ENCODE measurements around the gene FOXF1.

Gene FOXF1

DNA sequence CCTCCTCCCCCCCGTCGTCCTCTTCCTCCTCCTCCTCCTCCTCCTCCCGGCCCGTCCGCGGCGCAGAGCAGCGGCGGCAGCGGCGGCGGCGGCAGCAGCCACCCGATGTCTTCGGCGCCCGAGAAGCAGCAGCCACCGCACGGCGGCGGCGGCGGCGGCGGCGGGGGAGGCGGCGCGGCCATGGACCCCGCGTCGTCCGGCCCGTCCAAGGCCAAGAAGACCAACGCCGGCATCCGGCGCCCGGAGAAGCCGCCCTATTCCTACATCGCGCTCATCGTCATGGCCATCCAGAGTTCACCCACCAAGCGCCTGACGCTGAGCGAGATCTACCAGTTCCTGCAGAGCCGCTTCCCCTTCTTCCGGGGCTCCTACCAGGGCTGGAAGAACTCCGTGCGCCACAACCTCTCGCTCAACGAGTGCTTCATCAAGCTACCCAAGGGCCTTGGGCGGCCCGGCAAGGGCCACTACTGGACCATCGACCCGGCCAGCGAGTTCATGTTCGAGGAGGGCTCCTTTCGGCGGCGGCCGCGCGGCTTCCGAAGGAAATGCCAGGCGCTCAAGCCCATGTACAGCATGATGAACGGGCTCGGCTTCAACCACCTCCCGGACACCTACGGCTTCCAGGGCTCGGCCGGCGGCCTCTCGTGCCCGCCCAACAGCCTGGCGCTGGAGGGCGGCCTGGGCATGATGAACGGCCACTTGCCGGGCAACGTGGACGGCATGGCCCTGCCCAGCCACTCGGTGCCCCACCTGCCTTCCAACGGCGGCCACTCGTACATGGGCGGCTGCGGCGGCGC, at the start of gene FOXF1:
Gene FOXF1, plus strand, starts transcription at position 63 of the 797 bp plus-strand sequence. Its CDS starts 43 bp downstream, at position 106.
- DNase-seq (ENCODE audit: low spot score), result peak; percentile 77

DNA sequence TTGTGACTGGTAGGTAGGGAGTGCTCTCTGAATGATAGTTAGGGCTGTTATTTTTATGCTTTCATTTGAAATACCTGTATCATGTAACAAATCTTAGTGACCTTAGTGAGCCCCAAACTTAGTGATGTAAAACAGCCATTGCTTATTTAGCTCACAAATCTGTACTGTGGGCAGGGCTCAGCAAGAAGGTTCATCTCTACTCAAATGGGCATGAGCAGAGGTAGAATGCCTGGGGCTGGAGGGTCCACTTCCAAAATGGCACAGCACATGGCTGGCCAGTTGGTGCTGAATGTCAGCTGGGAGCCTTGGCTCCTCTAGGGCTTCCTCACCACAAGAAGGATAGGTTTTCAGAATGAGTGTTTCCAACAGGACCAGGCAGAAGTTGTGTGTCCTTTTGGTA, 49.3 kb upstream of the FOXF1 start:
- no peak for DNase-seq (ENCODE audit: low spot score)

GRCh38 chr16:86462334-86463084, 47.8 kb upstream of the FOXF1 start:
- DNase-seq (ENCODE audit: low spot score), result no peak

- DNase-seq (ENCODE audit: low spot score), result no peak
These were observed 46.3 kb upstream of the FOXF1 start for GRCh38 chr16:86464044-86464443.

- DNase-seq (ENCODE audit: low spot score), result no peak
These were observed 44.9 kb upstream of the FOXF1 start for GRCh38 chr16:86465434-86465833.

DNA sequence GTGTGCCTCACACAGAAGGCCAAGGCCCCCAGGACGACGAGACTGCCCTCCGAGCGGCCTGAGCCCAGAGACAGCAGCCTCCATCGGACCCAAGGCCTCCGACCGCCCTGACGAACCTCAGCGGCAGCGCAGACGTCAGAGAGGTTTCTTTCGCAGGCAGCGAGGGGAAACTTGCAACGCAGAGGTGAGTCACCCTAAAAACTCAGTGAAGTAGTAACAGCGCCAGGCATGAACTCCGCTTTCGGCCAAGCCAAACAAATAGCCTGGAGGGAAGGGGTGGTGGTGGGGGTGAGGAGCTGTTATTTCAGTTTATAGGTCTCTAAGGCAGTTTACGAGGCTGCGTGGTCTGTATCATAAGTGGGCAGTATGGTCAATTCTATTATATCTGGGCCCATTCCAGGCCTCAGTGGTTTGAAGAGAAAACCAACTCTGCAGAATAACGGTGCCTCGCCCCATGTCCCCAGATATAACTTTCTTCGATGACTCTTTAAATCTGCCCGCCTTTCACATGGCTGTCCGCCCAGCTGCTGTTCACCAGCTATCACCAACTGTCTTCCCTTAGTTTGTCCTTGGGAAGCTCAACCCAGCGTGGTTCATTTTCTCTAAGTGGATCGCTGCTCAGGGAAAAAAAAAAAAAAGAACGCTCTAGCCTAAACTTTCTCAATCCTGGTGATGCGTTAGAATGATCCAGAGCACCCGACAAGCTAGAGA, 43.5 kb upstream of the FOXF1 start:
- DNase-seq (ENCODE audit: low spot score), result no peak

DNA sequence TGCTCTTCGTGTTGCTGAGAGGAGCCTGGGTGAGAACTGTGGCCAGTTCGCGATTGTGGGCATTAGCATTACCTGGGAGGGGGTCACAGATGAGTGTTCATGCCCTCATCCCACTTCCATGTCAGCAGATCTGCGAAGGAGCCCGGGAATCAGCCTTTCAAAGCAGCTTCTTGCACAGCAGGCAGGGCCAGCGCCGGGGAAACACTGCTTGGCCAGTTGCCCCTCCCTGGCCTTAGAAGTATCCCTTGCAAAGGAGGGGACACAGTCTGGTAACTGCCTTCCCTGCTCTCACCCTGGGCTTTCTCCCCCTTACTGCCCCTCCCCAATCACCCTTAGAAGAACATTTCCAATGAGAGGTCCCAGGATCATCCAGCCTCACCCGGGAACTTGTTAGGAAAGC, 42.8 kb upstream of the FOXF1 start:
- DNase-seq (ENCODE audit: low spot score), result no peak

GRCh38 chr16:86470964-86471363, 39.4 kb upstream of the FOXF1 start:
- DNase-seq (ENCODE audit: low spot score), result no peak

DNA sequence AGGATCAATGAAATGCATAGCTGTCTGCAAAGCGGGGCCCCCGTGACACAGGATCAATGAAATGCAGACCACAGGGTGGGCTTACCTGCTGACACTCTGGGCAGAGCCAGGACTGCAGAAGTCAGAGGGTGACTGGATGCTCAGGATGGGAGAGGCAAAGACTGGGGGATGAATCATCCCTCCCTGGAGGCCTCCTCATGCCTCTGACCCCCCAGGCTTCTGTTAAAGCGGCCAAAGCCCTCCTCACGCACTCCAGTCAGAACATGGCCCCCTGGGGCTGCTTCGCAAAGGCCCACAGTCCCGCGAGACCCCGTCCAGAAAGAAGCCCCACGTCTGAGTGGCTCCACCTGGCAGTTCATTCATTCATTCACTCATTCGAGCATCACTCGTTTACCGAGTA, 38.4 kb upstream of the FOXF1 start:
- no peak for DNase-seq (ENCODE audit: low spot score)

DNA sequence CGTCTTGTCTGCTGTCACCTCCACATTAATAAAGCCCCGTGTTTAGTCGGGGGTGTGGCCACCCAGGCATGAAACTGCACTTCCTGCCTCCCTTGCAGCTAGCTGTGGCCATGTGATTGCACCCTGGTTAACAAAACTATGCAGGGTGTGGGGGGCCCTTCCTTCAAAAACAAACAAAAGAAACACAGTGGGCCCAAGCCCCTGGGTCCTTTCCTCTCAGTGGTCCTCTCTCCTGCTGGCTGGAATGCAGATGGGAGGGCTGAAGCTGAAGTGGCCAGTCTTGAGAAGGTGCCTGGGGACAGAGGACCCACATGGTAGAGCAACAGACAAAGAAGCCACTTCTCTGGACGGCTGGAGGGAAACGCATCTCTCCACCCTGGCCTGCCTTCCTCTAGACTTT, 38.0 kb upstream of the FOXF1 start:
- no peak for DNase-seq (ENCODE audit: low spot score)

GRCh38 chr16:86476956-86477534, 33.3 kb upstream of the FOXF1 start:
- DNase-seq (ENCODE audit: low spot score), result no peak

DNA sequence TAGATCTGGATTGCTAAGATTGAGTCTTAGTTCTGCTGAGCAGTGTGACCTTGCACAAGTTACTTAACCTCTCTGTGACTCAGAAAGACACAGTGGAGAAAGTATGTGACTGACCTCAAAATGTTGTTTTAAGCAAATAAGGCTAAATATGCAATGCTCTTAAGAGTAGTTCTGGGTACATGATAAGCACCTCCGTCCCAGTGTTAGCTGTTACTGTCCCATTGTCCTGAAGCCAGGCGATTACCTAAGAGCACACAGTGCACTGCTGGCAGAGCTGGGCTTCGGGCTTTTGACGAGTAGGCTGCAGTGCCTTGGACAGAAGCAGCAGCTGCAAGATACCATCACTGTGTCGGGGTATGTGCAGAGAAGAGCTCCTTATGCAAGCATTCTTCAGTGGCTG, 32.7 kb upstream of the FOXF1 start:
- peak; percentile 39 for DNase-seq (ENCODE audit: low spot score)

DNA sequence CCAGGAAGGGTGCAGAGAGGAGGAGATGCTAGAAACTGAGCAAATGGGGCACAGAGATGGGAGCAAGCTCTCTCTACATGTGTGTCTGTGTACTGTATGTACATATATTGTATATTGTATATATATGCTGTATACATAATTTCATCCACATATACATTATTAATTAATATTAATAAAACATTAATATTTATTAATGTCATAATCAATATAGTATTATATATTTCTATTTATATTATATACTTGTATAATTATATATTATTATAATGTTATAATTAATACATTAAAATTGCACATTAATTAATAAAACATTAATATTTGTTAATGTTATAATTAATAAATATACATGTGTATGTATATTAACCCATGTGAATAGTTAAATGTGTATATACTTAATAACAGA, 31.5 kb upstream of the FOXF1 start:
- no peak for DNase-seq (ENCODE audit: low spot score)

- DNase-seq (ENCODE audit: low spot score), result no peak
These were observed 30.9 kb upstream of the FOXF1 start for GRCh38 chr16:86479419-86479818.

DNA sequence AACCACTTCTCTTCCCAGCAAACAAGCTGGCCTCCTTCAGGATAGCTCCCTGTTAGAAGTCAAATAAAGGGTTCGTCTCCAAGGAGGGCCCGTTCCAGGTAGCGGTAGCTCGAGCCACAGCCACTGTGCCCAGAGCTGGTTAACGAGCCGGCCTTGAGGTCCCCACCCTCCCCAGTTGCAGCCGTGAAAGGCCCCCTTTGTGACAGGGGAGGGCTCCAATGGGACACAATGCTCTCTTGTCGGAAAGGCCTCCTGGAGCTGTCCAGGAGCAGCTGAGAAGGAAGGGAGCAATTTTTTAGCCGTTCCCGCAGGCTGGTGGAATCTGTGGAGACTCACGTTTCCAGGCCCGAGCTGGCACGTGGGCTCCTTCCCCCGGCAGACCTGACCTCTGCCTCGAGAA, 29.9 kb upstream of the FOXF1 start:
- DNase-seq (ENCODE audit: low spot score), result no peak

GRCh38 chr16:86481607-86482006, 28.7 kb upstream of the FOXF1 start:
- no peak for DNase-seq (ENCODE audit: low spot score)

DNA sequence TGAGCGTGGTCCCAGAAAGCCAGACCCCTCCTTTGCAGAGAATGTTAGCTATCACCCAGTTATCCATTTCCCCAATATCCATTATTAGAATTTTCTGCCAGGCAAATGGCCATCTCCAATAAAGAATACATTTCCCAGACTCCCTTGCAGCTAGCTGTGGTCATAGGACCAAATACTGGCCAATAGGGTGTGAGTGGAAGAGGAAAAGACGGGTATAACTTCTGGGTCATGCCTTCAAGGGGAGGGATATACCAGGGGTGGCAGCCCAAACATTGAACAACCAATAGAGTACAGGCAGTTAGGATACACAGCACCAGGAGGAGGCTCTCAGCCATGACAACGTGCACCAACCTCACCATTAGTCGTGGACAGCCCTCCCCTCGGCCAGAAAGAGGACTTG, 26.1 kb upstream of the FOXF1 start:
- no peak for DNase-seq (ENCODE audit: low spot score)

- DNase-seq (ENCODE audit: low spot score), result no peak
These were observed 24.6 kb upstream of the FOXF1 start for GRCh38 chr16:86485746-86486145.

DNA sequence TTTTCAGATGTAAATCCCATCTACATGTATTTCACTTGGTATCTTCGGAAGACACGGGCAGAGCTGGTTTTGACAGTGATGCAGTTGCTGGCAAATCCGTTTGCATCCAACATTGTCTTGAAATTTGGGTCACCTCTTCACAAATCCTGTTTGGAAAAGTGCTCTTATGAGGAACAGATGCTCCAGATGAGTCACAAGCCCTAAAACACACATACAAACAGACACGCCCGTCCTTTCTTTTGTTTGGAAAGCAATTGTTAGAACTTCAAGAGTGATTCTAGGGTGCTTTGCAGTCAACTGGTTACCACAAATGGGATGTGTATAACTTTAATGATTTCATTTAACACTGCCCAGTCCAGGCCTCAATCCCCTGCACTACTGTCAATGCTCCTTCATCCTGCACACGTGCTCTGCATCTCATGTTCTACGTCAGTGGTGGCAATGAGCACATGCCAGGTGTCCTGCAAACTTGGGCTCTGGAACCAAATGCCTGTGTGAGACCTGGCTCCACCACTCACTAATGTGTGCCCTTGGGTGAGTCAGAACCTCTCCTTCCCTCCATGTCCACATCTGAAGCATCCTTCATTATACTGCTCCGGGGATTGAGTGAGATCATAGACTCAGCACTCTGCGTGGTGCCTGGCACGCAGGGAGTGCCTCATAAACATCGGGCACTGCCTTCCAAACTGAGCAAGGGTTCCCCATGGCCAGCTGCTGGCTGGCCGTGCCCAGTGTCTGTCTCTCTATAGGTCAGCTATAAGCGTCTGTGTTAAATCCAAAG, 19.3 kb upstream of the FOXF1 start:
- no peak for DNase-seq (ENCODE audit: low spot score)

- DNase-seq (ENCODE audit: low spot score), result no peak
These were observed 18.7 kb upstream of the FOXF1 start for GRCh38 chr16:86491640-86492023.

- DNase-seq (ENCODE audit: low spot score), result no peak
These were observed 17.9 kb upstream of the FOXF1 start for GRCh38 chr16:86492267-86492960.

All from hepatic stellate cell (primary cell).